K562 (cell line): ENCODE results near the gene PLPP6. TPM values are rescaled to one million over a fixed set of nuclear protein-coding genes. Genes with fewer than 3 reads are reported as not detected.

Source experiments
- ADNP ChIP-seq: fragments of 200-800 bp; sonication (Bioruptor generic); IDR thresholded peaks from 2 replicates; pipeline ENCODE4 v1.6.1; 2016; ENCODE audit warnings: missing genetic modification characterization, missing compliant biosample characterization
- CXXC5 ChIP-seq: fragments of 250-450 bp; sonication (Bioruptor Pico); IDR thresholded peaks from 2 replicates; pipeline ENCODE4 v1.8.0; 2022; ENCODE audit warnings: inconsistent platforms, mild to moderate bottlenecking, moderate library complexity
- EP400 ChIP-seq: fragments of 450-650 bp; IDR thresholded peaks from 2 replicates; pipeline ENCODE4 v1.6.1; 2017; ENCODE audit warnings: antibody characterized with exemption, mild to moderate bottlenecking, moderate library complexity
- HEY1 ChIP-seq: fragments of 250-450 bp; sonication (Bioruptor Pico); IDR thresholded peaks from 2 replicates; pipeline ENCODE4 v1.5.0; 2020; ENCODE audit warnings: mild to moderate bottlenecking, moderate library complexity, borderline replicate concordance
- KAT8 ChIP-seq: fragments of 450-650 bp; IDR thresholded peaks from 2 replicates; pipeline ENCODE4 v1.6.1; 2016; ENCODE audit warnings: low read depth, mild to moderate bottlenecking
- NFYB ChIP-seq: IDR thresholded peaks from 2 replicates; pipeline ENCODE4 v1.6.1; 2011; ENCODE audit warnings: mild to moderate bottlenecking, moderate library complexity; ENCODE audit not compliant: insufficient read length; ENCODE audit errors: extremely low read depth
- REST ChIP-seq, 2 experiments: fragments of 450-650 bp; formaldehyde crosslinking in 1 of 2; IDR thresholded peaks; 2 replicates each; pipeline versions ENCODE4 v1.4.0 to v1.6.1; 2014 to 2020; ENCODE audit warnings: mild to moderate bottlenecking in 2 of 2, borderline replicate concordance in 1 of 2, low read depth in 1 of 2
- ZSCAN32 ChIP-seq: fragments of 450-650 bp; formaldehyde crosslinking; IDR thresholded peaks from 2 replicates; pipeline ENCODE4 v1.4.0; 2020; ENCODE audit warnings: mild to moderate bottlenecking, moderate library complexity
- polyA plus RNA-seq, 8 experiments: library from polyadenylated mRNA; depleted of rRNA in 4 of 8; stranded (reverse) in 5 of 8; unstranded in 3 of 8; fragments of >200 nt; fragmentation: Nextera tagmentation in 2 of 8; fragmentation: Illumina TruSeq in 1 of 8; extraction: Ambion mirVana in 2 of 8; extraction: Trizol in 1 of 8; gene quantifications; 2 replicates each; pipeline versions ENCODE4 v1.2.1 to v1.2.3, GENCODE V29; 2011 to 2014; ENCODE audit warnings: inconsistent platforms in 1 of 8, missing spikeins in 1 of 8
- total RNA-seq, 7 experiments: library from RNA; depleted of rRNA in 6 of 7; stranded (reverse); fragments of >200 nt in 6 of 7; fragmentation: Illumina TruSeq in 2 of 7; extraction: Trizol in 2 of 7; gene quantifications; 2 replicates each; pipeline versions ENCODE4 v1.2.1 to v1.2.3, GENCODE V29; 2011 to 2021; ENCODE audit warnings: low replicate concordance in 1 of 7
- TF ChIP-seq, protein P1 (sequence below): fragments of 200-800 bp; sonication (Bioruptor generic); IDR thresholded peaks from 2 replicates; pipeline ENCODE4 v1.6.1; 2016; ENCODE audit warnings: missing genetic modification characterization, missing compliant biosample characterization
- TF ChIP-seq, protein P2 (sequence below): fragments of 200-400 bp; formaldehyde crosslinking; IDR thresholded peaks from 2 replicates; pipeline ENCODE4 v1.6.1; 2017; ENCODE audit warnings: mild to moderate bottlenecking, low read depth, low read length, moderate library complexity

PLPP6 gene
- total and polyA plus RNA-seq, 9 of the 15 experiments (the other 6 are each of a cell fraction or from before 2014, with no cell fraction given) = 1.9 to 8.9 (median 5.6) TPM

DNA sequence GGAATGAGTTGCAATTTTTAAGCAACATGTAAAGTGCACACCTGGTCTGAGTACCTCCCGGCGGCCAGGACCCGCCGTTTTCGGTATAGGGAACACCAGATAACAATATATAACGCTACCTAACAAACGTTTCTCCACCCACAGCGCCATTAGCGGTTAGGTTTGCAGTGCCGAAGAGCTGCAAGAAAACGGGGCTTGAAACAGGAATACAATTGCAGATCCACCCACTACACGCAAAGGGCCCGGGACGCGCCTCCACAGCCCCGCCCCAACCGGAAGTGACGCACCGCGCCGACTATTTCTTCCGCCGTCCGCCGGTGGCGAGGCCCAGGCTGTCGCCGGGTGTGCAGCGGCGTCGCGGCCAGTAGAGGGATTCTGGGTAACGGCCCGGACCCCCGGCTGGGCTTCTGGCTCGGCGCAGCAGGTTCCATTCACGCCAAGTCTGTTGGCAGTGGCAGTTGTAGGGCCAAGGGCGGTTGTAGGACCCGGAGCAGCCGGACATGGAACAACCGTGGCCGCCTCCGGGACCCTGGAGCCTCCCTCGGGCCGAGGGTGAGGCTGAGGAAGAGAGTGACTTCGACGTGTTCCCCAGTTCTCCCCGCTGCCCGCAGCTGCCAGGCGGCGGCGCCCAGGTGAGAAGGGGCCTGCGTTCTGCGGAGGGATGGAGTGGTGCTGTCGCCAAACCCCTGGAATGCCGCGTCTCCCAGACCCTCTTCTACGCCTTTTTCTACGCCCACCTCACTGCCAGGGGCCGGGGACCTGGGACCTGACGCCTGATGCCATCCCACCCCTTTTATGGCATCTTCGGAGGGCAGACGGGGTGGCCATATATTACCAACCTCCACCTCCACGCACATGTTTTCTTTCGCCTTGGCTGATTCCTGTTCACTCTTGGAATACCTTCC lies 17.4 kb downstream of the PLPP6 start, which contains the start of gene CDC37L1 (continued):
- TF ChIP-seq REST (IDR thresholded peaks at IDR 0.05; ENCODE audit: borderline replicate concordance) = no peak
- 0 out of 2 replicates have a peak, but pooled peaks have one; percentile 40 for TF ChIP-seq REST (CRISPR knock-in tag; IDR thresholded peaks at IDR 0.05; ENCODE audit: low read depth)
- no peak for TF ChIP-seq ZSCAN32 (CRISPR knock-in tag)
- no peak for TF ChIP-seq ADNP (tag)
- no peak for TF ChIP-seq KAT8
- TF ChIP-seq CXXC5 (CRISPR knock-in tag) = peak; percentile 73
- no peak for TF ChIP-seq NFYB
- no peak for TF ChIP-seq HEY1 (CRISPR knock-in tag)
- TF ChIP-seq, protein P1, sequence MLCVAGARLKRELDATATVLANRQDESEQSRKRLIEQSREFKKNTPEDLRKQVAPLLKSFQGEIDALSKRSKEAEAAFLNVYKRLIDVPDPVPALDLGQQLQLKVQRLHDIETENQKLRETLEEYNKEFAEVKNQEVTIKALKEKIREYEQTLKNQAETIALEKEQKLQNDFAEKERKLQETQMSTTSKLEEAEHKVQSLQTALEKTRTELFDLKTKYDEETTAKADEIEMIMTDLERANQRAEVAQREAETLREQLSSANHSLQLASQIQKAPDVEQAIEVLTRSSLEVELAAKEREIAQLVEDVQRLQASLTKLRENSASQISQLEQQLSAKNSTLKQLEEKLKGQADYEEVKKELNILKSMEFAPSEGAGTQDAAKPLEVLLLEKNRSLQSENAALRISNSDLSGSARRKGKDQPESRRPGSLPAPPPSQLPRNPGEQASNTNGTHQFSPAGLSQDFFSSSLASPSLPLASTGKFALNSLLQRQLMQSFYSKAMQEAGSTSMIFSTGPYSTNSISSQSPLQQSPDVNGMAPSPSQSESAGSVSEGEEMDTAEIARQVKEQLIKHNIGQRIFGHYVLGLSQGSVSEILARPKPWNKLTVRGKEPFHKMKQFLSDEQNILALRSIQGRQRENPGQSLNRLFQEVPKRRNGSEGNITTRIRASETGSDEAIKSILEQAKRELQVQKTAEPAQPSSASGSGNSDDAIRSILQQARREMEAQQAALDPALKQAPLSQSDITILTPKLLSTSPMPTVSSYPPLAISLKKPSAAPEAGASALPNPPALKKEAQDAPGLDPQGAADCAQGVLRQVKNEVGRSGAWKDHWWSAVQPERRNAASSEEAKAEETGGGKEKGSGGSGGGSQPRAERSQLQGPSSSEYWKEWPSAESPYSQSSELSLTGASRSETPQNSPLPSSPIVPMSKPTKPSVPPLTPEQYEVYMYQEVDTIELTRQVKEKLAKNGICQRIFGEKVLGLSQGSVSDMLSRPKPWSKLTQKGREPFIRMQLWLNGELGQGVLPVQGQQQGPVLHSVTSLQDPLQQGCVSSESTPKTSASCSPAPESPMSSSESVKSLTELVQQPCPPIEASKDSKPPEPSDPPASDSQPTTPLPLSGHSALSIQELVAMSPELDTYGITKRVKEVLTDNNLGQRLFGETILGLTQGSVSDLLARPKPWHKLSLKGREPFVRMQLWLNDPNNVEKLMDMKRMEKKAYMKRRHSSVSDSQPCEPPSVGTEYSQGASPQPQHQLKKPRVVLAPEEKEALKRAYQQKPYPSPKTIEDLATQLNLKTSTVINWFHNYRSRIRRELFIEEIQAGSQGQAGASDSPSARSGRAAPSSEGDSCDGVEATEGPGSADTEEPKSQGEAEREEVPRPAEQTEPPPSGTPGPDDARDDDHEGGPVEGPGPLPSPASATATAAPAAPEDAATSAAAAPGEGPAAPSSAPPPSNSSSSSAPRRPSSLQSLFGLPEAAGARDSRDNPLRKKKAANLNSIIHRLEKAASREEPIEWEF (CRISPR knock-in tag) = no peak
- peak; percentile 73 for TF ChIP-seq EP400
- TF ChIP-seq, protein P2, sequence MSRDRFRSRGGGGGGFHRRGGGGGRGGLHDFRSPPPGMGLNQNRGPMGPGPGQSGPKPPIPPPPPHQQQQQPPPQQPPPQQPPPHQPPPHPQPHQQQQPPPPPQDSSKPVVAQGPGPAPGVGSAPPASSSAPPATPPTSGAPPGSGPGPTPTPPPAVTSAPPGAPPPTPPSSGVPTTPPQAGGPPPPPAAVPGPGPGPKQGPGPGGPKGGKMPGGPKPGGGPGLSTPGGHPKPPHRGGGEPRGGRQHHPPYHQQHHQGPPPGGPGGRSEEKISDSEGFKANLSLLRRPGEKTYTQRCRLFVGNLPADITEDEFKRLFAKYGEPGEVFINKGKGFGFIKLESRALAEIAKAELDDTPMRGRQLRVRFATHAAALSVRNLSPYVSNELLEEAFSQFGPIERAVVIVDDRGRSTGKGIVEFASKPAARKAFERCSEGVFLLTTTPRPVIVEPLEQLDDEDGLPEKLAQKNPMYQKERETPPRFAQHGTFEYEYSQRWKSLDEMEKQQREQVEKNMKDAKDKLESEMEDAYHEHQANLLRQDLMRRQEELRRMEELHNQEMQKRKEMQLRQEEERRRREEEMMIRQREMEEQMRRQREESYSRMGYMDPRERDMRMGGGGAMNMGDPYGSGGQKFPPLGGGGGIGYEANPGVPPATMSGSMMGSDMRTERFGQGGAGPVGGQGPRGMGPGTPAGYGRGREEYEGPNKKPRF = no peak
